ENCODE data around the gene HTRA3. TPM values are rescaled to one million over a fixed set of nuclear protein-coding genes. Genes with fewer than 3 reads are reported as not detected.

The HTRA3 gene
- total RNA-seq, 1 donor from 2014 or later: 1.6 TPM

GRCh38 chr4:8271821-8272220, 2.3 kb downstream of the HTRA3 start:
- Mint-ChIP-seq H3K4me1 (peaks cover 46% of the 10 kb centered on the region), H3K9me3 (peaks cover 2% of the 10 kb centered on the region), H3K27ac (peak overlapping the region; percentile 60), H3K36me3 (no peaks in the 10 kb centered on the region), H3K27me3 (ENCODE audit: insufficient read depth, low read depth) (peaks cover 43% of the 10 kb centered on the region), H3K4me3 (peak overlapping the region; percentile 52)
- H3K4me2 ChIP-seq: no peak overlapping the region
- H3K4me3 ChIP-seq: no peak overlapping the region
- H3K36me3 ChIP-seq: no peaks in the 10 kb centered on the region
- TF ChIP-seq EZH2phosphoT487 (IDR thresholded peaks at IDR 0.05) (no peak), CTCF (IDR thresholded peaks at IDR 0.05) (no peak), EZH2 (IDR thresholded peaks at IDR 0.05) (no peak)
- H3K4me1 ChIP-seq: peaks cover 12% of the 10 kb centered on the region
- no peaks in the 10 kb centered on the region for H4K20me1 ChIP-seq (ENCODE audit: low read depth)
- H3K79me2 ChIP-seq (ENCODE audit: low read depth): no peaks in the 10 kb centered on the region
- no peak overlapping the region for H2AFZ ChIP-seq (replicated peaks)
- peaks cover 7% of the 10 kb centered on the region for H3F3A ChIP-seq (ENCODE audit: low read depth)
- peaks cover 38% of the 10 kb centered on the region for H3K27me3 ChIP-seq
- H3K9me3 ChIP-seq (ENCODE audit: low read depth): no peaks in the 10 kb centered on the region
- DNase-seq (ENCODE audit: low spot score): no peak
- no peak overlapping the region for H3K27ac ChIP-seq
- no peak overlapping the region for H3K9ac ChIP-seq

- Histone ChIP-seq H3K27me3 (peaks cover 38% of the 10 kb centered on the region), H3K4me2 (no peak overlapping the region), H3K9me3 (ENCODE audit: low read depth) (no peaks in the 10 kb centered on the region), H4K20me1 (ENCODE audit: low read depth) (no peaks in the 10 kb centered on the region), H3K27ac (no peak overlapping the region), H3K4me3 (no peak overlapping the region), H3K9ac (no peak overlapping the region), H3K79me2 (ENCODE audit: low read depth) (no peaks in the 10 kb centered on the region), H3K36me3 (no peaks in the 10 kb centered on the region), H2AFZ (replicated peaks) (no peak overlapping the region), H3K4me1 (peaks cover 12% of the 10 kb centered on the region), H3F3A (ENCODE audit: low read depth) (peaks cover 7% of the 10 kb centered on the region)
- no peak for TF ChIP-seq EZH2 (IDR thresholded peaks at IDR 0.05)
- no peak for TF ChIP-seq CTCF (IDR thresholded peaks at IDR 0.05)
- TF ChIP-seq EZH2phosphoT487 (IDR thresholded peaks at IDR 0.05): no peak
- peaks cover 41% of the 10 kb centered on the region for H3K27me3 Mint-ChIP-seq (ENCODE audit: insufficient read depth, low read depth)
- H3K27ac Mint-ChIP-seq: peak overlapping the region; percentile 95
- peaks cover 44% of the 10 kb centered on the region for H3K4me1 Mint-ChIP-seq
- peak overlapping the region; percentile 52 for H3K4me3 Mint-ChIP-seq
- DNase-seq (ENCODE audit: low spot score): no peak
- no peaks in the 10 kb centered on the region for H3K36me3 Mint-ChIP-seq
- H3K9me3 Mint-ChIP-seq: peaks cover 2% of the 10 kb centered on the region
Observed at GRCh38 chr4:8272472-8273428, 3.2 kb downstream of the HTRA3 start.

GRCh38 chr4:8273450-8273849, 3.9 kb downstream of the HTRA3 start:
- Histone ChIP-seq H4K20me1 (ENCODE audit: low read depth) (no peaks in the 10 kb centered on the region), H3K36me3 (no peaks in the 10 kb centered on the region), H3K4me2 (no peak overlapping the region), H3K27me3 (peaks cover 37% of the 10 kb centered on the region), H3K79me2 (ENCODE audit: low read depth) (no peaks in the 10 kb centered on the region), H2AFZ (replicated peaks) (no peak overlapping the region), H3F3A (ENCODE audit: low read depth) (peaks cover 7% of the 10 kb centered on the region), H3K4me3 (no peak overlapping the region), H3K9me3 (ENCODE audit: low read depth) (no peaks in the 10 kb centered on the region), H3K27ac (no peak overlapping the region), H3K9ac (no peak overlapping the region), H3K4me1 (peaks cover 12% of the 10 kb centered on the region)
- Mint-ChIP-seq H3K27me3 (ENCODE audit: insufficient read depth, low read depth) (peaks cover 38% of the 10 kb centered on the region), H3K27ac (no peak overlapping the region), H3K36me3 (no peaks in the 10 kb centered on the region), H3K4me1 (peaks cover 44% of the 10 kb centered on the region), H3K4me3 (no peak overlapping the region), H3K9me3 (peaks cover 2% of the 10 kb centered on the region)
- no peak for TF ChIP-seq EZH2phosphoT487 (IDR thresholded peaks at IDR 0.05)
- TF ChIP-seq CTCF (IDR thresholded peaks at IDR 0.05): no peak
- TF ChIP-seq EZH2 (IDR thresholded peaks at IDR 0.05): no peak
- DNase-seq (ENCODE audit: low spot score): no peak

Measured in neural progenitor cell (in vitro differentiated cells).